Suprapubic skin (tissue), 4 donors: ENCODE results near the gene NDUFS2. TPM values are rescaled to one million over a fixed set of nuclear protein-coding genes. Genes with fewer than 3 reads are reported as not detected.

Experiments
- DNase-seq, 2 donors: peaks; one replicate each; pipeline ENCODE4 v3.0.0-alpha.2; 2019; ENCODE audit warnings: low spot score in 2 of 2
- H3K27ac ChIP-seq: fragments of 200-600 bp; sonication (generic); one replicate; pipeline ENCODE4 v1.5.1; 2019
- H3K27me3 ChIP-seq: fragments of 200-600 bp; sonication (generic); one replicate; pipeline ENCODE4 v1.5.1; 2019
- H3K36me3 ChIP-seq: fragments of 200-600 bp; sonication (generic); one replicate; pipeline ENCODE4 v1.5.1; 2019
- H3K4me1 ChIP-seq: fragments of 200-600 bp; sonication (generic); one replicate; pipeline ENCODE4 v1.5.1; 2019
- H3K4me3 ChIP-seq: fragments of 200-600 bp; sonication (generic); one replicate; pipeline ENCODE4 v1.5.1; 2019; ENCODE audit warnings: mild to moderate bottlenecking
- H3K9me3 ChIP-seq: fragments of 200-600 bp; sonication (generic); one replicate; pipeline ENCODE4 v1.5.1; 2019
- EP300 ChIP-seq: sonication (generic); formaldehyde crosslinking; IDR thresholded peaks from one replicate; pipeline ENCODE4 v1.6.1; 2017; ENCODE audit warnings: antibody characterized with exemption
- POLR2A ChIP-seq, 2 donors: fragments of 450-650 bp; IDR thresholded peaks; one replicate each; pipeline ENCODE4 v1.6.1; 2017; ENCODE audit warnings: antibody characterized with exemption in 2 of 2, mild to moderate bottlenecking in 2 of 2, moderate library complexity in 2 of 2
- POLR2AphosphoS5 ChIP-seq, 3 donors: sonication (generic); formaldehyde crosslinking; IDR thresholded peaks; one replicate each; pipeline ENCODE4 v1.6.1; 2017; ENCODE audit warnings: antibody characterized with exemption in 3 of 3
- WGBS: methylation state at CpG from one replicate; pipeline ENCODE4 v1.1.5; 2018; 5-methylcytosine and 5-hydroxymethylcytosine counted together
- total RNA-seq, 4 donors: library from RNA; depleted of rRNA; stranded (reverse); fragments of >200 nt; gene quantifications; one replicate each; pipeline ENCODE4 v1.1.0, GENCODE V29; 2016
- TF ChIP-seq, protein P1 (sequence below), 2 donors: fragments of 200-600 bp in 1 of 2; fragments of 450-650 bp in 1 of 2; sonication (generic) in 1 of 2; IDR thresholded peaks; one replicate each; pipeline ENCODE4 v1.5.1; 2016 to 2019; ENCODE audit warnings: antibody characterized with exemption in 2 of 2, mild to moderate bottlenecking in 1 of 2, moderate library complexity in 1 of 2

The NDUFS2 gene
- total RNA-seq, 4 donors from 2014 or later = 99.1 to 132 (median 112) TPM

DNA sequence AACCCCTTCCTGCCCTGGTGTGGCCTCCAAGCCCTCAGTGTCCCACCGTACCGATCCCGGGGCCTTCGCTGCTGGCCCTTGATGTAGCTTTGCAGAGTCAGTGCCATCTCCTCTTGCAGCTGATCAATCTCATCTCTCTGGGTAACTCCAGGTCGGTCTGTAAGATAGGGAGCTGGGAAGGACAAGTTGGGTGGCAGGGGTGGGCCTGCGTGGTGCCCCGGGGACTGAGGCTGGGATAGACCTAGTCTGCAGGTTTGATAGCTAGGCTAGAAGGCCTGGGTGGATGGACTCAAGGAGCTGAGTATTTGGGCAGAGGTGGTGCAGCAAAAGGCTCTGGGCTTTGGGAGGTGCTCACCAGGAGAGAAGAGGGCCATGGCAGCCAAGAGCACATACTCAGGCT is 28.6 kb downstream of the NDUFS2 start:
- no peak overlapping the region for H3K4me3 ChIP-seq
- WGBS = 97% methylated on average over 7 of the region's 7 CpGs
- H3K27me3 ChIP-seq = no peaks in the 10 kb centered on the region
- H3K9me3 ChIP-seq = no peaks in the 10 kb centered on the region
- H3K27ac ChIP-seq = no peak overlapping the region
- peaks cover 22% of the 10 kb centered on the region for H3K4me1 ChIP-seq
- peaks cover 35% of the 10 kb centered on the region for H3K36me3 ChIP-seq
- no peak for TF ChIP-seq POLR2A (IDR thresholded peaks at IDR 0.05)
- no peak for TF ChIP-seq POLR2AphosphoS5 (IDR thresholded peaks at IDR 0.05)
- TF ChIP-seq, protein P1, sequence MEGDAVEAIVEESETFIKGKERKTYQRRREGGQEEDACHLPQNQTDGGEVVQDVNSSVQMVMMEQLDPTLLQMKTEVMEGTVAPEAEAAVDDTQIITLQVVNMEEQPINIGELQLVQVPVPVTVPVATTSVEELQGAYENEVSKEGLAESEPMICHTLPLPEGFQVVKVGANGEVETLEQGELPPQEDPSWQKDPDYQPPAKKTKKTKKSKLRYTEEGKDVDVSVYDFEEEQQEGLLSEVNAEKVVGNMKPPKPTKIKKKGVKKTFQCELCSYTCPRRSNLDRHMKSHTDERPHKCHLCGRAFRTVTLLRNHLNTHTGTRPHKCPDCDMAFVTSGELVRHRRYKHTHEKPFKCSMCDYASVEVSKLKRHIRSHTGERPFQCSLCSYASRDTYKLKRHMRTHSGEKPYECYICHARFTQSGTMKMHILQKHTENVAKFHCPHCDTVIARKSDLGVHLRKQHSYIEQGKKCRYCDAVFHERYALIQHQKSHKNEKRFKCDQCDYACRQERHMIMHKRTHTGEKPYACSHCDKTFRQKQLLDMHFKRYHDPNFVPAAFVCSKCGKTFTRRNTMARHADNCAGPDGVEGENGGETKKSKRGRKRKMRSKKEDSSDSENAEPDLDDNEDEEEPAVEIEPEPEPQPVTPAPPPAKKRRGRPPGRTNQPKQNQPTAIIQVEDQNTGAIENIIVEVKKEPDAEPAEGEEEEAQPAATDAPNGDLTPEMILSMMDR (IDR thresholded peaks at IDR 0.05) = no peak
- no peak for TF ChIP-seq EP300
- no peak for DNase-seq

DNA sequence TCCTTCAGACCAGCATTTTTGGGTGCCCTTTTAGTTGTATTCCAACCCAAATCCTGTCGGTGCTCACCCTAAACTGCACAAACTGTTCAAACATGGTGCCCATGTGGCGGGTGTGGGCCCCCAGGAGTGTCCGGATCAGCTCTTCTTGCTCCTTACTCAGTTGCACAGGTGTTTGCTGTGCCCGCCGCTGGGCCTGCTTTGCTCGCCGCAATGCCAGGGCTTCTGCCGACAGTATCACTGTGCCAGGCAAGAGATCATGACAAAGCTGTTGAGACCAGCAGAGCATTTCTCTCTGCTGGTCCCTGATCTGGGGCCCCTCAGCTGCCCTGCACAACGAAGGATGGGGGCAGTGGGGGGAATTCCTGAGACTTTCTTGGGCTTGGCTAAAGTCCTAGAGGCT is 30.9 kb downstream of the NDUFS2 start:
- H3K27ac ChIP-seq = no peak overlapping the region
- H3K9me3 ChIP-seq = no peaks in the 10 kb centered on the region
- H3K36me3 ChIP-seq = peaks cover 34% of the 10 kb centered on the region
- no peak overlapping the region for H3K4me3 ChIP-seq
- WGBS = 77% methylated on average over 6 of the region's 9 CpGs
- no peaks in the 10 kb centered on the region for H3K27me3 ChIP-seq
- no peak for DNase-seq
- peaks cover 2% of the 10 kb centered on the region for H3K4me1 ChIP-seq
- TF ChIP-seq POLR2AphosphoS5 (IDR thresholded peaks at IDR 0.05) = no peak
- no peak for TF ChIP-seq POLR2A (IDR thresholded peaks at IDR 0.05)
- TF ChIP-seq, protein P1 (IDR thresholded peaks at IDR 0.05) = no peak
- TF ChIP-seq EP300 = no peak

- H3K4me1 ChIP-seq = no peaks in the 10 kb centered on the region
- TF ChIP-seq EP300 = no peak
- no peak for TF ChIP-seq POLR2AphosphoS5 (IDR thresholded peaks at IDR 0.05)
- TF ChIP-seq, protein P1 (IDR thresholded peaks at IDR 0.05) = no peak
- no peak for TF ChIP-seq POLR2A (IDR thresholded peaks at IDR 0.05)
- no peak overlapping the region for H3K4me3 ChIP-seq
- peaks cover 4% of the 10 kb centered on the region for H3K36me3 ChIP-seq
- DNase-seq = no peak
- H3K27ac ChIP-seq = no peak overlapping the region
- H3K27me3 ChIP-seq = no peaks in the 10 kb centered on the region
- H3K9me3 ChIP-seq = no peaks in the 10 kb centered on the region
- 84% methylated on average over 5 of the region's 5 CpGs for WGBS
Measured at GRCh38 chr1:161235957-161236775, 34.0 kb downstream of the NDUFS2 start.

GRCh38 chr1:161238039-161238473 is 35.9 kb downstream of the NDUFS2 start, which contains the start of gene NR1I3:
Gene NR1I3 (minus strand): TSS chr1:161238203. CDS start chr1:161236565, 1,638 bp downstream.
- Histone ChIP-seq H3K36me3 (no peaks in the 10 kb centered on the region), H3K9me3 (no peaks in the 10 kb centered on the region), H3K4me1 (no peaks in the 10 kb centered on the region), H3K4me3 (no peak within 1 kb of the TSS), H3K27me3 (no peaks in the 10 kb centered on the region), H3K27ac (no peak within 1 kb of the TSS)
- no peak for DNase-seq
- 54% methylated on average over 4 of the region's 4 CpGs for WGBS
- TF ChIP-seq EP300 (no peak), POLR2AphosphoS5 (IDR thresholded peaks at IDR 0.05) (no peak), POLR2A (IDR thresholded peaks at IDR 0.05) (no peak)
- TF ChIP-seq, protein P1 (IDR thresholded peaks at IDR 0.05) = no peak

DNA sequence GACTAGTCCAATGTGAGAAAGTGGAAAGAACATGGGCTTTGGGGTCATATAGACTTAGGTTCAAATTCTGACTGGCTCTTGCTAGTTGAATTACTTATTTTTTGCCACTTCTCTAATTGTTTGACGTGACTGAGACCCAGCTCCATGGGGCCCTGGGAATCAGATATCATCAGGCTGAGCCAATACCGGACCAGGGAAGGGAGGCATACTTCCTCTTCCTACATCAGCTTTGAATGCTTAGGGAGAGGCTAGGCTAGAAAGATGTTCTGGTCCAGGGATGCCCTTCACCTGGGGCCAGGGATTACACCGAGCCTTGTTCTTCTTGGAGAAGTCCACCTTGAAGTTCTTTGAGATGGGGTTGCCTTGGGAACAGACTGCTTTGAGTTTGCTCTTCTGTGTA is 39.5 kb downstream of the NDUFS2 start:
- Histone ChIP-seq H3K4me3 (no peak overlapping the region), H3K36me3 (no peaks in the 10 kb centered on the region), H3K27ac (no peak overlapping the region), H3K9me3 (no peaks in the 10 kb centered on the region), H3K4me1 (peaks cover 3% of the 10 kb centered on the region), H3K27me3 (no peaks in the 10 kb centered on the region)
- DNase-seq = no peak
- TF ChIP-seq EP300 (no peak), POLR2AphosphoS5 (IDR thresholded peaks at IDR 0.05) (no peak), POLR2A (IDR thresholded peaks at IDR 0.05) (no peak)
- TF ChIP-seq, protein P1 (IDR thresholded peaks at IDR 0.05) = no peak
- WGBS = 75% methylated on average over 3 of the region's 3 CpGs
